Right ventricle myocardium superior (tissue), 1 donor: ENCODE measurements around the gene RFX8. TPM values are rescaled to one million over a fixed set of nuclear protein-coding genes. Genes with fewer than 3 reads are reported as not detected.
"Not testable (repeated sequence)": the region's sequence is repeated elsewhere in the genome, so short reads cannot be mapped to it uniquely, and the experiment has no call there.

Experiments
- ATAC-seq: fragments of 200-7000 bp; cut with Tn5 transposase; one replicate; pipeline ENCODE4 v1.9.1; 2020; ENCODE audit warnings: mild to moderate bottlenecking; ENCODE audit not compliant: poor library complexity
- DNase-seq: peaks from one replicate; pipeline ENCODE4 v3.0.0-alpha.2; 2020
- intact Hi-C: fragments of 100-400 bp; cut with DNase I; formaldehyde crosslinking; loops from one replicate; pipeline ENCODE4 v1.11.2; 2022
- long read RNA-seq: library from polyadenylated mRNA; unstranded; transcript quantifications from one replicate; pipeline ENCODE4 v2.0.0, GENCODE V29; 2021
- total RNA-seq: library from RNA; stranded (reverse); fragmentation: NEBNext Ultra II Directional; extraction: Animal tissue kit (Norgen Biotek cat#: 25700); gene quantifications from one replicate; pipeline ENCODE4 v1.2.1, GENCODE V29; 2021
- donor health status: DM: no; HTN: yes; CAD: no; lungs with severe emphysema.

The RFX8 gene
- total RNA-seq = not detected
- long read RNA-seq = 0 reads

- intact Hi-C loops = no loop called here
Measured at GRCh38 chr2:101474731-101475384, at the start of gene RFX8. RFX8 (minus strand) TSS chr2:101475112; CDS start chr2:101466848, 8,264 bp downstream.

DNA sequence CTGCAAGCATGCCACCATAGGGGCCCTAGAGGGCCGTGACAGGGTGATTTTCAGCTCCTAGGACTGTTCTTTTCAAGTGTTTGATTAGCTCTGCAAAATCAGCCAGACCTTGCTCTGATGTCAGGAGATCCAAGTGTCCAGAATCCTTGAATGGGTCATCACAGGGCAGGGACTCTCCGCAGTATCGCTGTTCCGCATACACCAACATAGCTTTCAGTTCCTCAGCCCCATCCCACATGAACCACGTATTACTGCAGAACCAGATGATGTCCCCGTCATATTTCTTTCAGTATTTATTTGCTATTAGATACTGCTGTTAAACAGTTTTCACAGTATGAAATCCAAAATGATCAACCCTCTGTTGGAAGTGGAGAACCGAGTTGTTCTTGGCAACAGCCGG, 46.6 kb upstream of the RFX8 start:
- intact Hi-C loops = loop anchor here (10.0 kb wide), 1 partner anchor 173 kb away; the partner anchor contains the start of gene MAP4K4
- no peak for ATAC-seq
- DNase-seq = no peak

More at GRCh38 chr2:101474731-101475384, at the start of gene RFX8:
- no peak for DNase-seq
- peak; percentile 44 for ATAC-seq

DNA sequence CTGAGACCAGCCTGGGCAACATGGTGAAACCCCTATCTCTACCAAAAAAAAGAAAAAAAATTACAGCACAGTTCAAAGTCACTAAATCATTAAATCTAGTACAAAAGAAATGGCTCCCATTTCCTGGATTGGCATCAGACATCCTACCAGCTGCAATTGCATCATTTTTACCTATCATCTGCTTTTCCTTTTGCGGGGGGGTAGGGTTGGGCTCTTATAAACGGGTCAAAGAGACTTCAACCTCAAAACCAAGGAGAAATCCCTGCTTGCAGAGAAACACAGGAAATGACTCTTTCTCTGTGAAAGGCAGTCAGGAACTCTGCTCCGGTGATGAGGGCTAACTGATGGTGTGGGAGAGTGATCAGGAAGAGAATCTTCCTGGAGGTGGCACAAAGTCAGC, 45.3 kb upstream of the RFX8 start:
- ATAC-seq (no peak), DNase-seq (no peak)
- intact Hi-C loops = loop anchor here (10.0 kb wide), 1 partner anchor 175 kb away; the partner anchor contains the start of gene MAP4K4

- intact Hi-C loops = loop anchor here (5.0 kb wide), 1 partner anchor 313 kb away; no protein-coding TSS in a partner anchor
- ATAC-seq = peak; percentile 91
Measured at GRCh38 chr2:101518578-101519492, 43.9 kb upstream of the RFX8 start.

DNA sequence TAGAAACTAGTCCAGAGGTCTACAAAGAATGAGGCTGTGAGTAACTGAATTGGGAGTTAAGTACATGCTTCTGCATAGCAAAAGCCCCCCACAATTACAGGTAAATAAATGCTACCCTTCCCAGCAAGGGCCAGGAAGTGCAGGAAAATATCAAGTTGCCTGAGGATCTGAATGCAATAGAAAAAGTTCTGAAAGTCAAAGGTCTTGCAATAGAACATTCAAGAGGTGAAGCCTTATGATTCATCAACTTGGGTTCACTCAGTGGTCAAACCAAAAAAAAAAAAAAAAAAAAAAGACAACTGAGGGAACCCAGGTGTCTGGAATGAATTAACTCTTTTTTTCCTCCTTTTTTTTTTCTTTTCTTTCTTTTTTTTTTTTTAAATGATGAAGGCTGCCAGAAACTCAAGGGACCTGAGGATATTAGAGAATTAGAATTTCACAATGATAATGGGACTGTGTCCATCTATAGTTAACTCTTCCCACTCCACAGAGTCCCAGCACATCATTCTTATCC, 42.9 kb upstream of the RFX8 start:
- intact Hi-C loops = loop anchor here (5.0 kb wide), 1 partner anchor 314 kb away; no protein-coding TSS in a partner anchor
- ATAC-seq = no peak

More at GRCh38 chr2:101518578-101519492, 43.9 kb upstream of the RFX8 start:
- peak; percentile 53 for DNase-seq

GRCh38 chr2:101516823-101517690, 42.1 kb upstream of the RFX8 start:
- no peak for DNase-seq
- ATAC-seq = no peak
- intact Hi-C loops = loop anchor here (5.0 kb wide), 1 partner anchor 315 kb away; no protein-coding TSS in a partner anchor

More for the DNA sequence above, 42.9 kb upstream of the RFX8 start:
- no peak for DNase-seq

DNA sequence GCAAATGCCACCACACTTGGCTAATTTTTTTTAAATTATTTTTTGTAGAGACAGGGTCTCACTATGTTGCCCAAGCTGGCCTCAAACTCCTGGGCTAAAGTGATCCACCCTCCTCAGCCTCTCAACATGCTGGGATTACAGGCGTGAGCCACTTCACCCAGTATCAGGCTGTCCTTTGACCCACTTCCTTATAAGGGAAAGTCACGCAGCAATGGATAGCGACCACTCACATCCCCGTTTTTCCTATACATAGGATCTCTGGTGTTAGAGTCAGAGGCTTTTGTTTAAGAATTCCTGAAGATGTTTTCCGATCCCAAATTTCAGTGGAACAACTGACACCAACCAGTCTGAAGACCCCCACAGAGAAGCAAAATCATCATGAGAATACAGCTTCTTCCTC, 41.4 kb upstream of the RFX8 start:
- intact Hi-C loops = loop anchor here (5.0 kb wide), 1 partner anchor 316 kb away; no protein-coding TSS in a partner anchor
- no peak for DNase-seq
- no peak for ATAC-seq

DNA sequence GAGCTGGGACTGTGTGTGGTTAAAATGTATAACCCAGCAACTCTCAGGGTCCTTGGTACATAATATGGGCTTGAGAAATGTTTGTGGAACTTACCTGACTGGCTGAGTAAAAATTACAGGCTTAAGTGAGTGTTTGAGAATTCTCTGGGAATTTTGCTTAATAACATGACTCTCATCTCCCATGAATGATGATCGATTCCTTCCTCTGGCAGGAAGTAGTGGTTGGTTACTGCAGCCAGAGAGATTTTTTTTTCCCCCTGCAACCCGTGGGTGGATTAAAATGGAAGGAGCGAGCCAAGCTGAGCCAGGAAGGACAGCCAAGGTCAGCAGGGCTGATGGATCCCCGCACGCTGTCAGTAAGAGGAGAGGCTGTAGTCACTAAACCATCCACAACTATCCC, 40.6 kb upstream of the RFX8 start:
- DNase-seq (no peak), ATAC-seq (peak; percentile 53)
- intact Hi-C loops = loop anchor here (5.0 kb wide), 1 partner anchor 317 kb away; no protein-coding TSS in a partner anchor

GRCh38 chr2:101512993-101513392, 38.1 kb upstream of the RFX8 start:
- intact Hi-C loops = no loop called here

GRCh38 chr2:101511381-101511780, 36.5 kb upstream of the RFX8 start:
- DNase-seq = no peak
- intact Hi-C loops = no loop called here
- ATAC-seq = no peak

More at GRCh38 chr2:101512993-101513392, 38.1 kb upstream of the RFX8 start:
- ATAC-seq (no peak), DNase-seq (no peak)

DNA sequence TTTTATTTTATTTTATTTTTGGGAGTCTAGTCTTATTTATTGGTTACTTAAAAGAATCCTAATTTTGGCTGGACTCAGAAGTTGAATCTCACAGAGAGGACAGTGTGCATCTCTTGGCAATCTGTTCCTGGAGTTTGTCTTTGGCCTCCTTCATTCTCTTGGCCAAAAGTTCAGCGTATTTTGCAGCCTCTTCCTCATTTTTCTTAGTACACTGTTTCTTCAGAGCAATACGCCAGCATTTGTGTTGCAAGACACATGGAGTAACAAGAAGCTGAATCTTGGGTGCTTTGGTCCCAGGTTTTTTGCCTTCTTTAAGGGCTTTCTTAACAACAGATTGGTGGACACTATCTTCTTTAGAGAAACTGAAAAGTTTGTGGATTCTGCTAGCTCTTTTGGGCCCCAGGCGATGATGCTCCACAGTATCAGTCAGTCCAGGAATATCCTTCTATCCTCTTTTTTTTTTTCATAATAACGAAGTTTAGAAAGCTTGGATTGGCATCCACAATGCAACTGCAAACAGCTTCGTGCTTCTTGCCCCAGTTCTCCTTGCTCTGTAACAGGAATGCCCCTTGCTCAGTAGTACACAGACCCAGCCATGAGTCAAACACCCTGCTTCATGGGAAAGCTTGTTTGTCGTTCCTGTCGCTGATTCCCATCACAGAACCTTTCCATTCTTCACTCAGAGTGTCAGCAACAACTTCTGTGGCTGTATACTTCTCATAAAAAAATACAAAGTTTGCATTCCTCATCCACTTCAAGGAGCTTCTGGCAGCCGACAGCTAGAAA, 34.8 kb upstream of the RFX8 start:
- ATAC-seq (peak; percentile 61), DNase-seq (no peak)
- intact Hi-C loops = no loop called here

GRCh38 chr2:101508636-101509035, 33.7 kb upstream of the RFX8 start:
- DNase-seq = no peak
- ATAC-seq = no peak
- intact Hi-C loops = no loop called here

- DNase-seq, intact Hi-C loops, ATAC-seq: not testable (repeated sequence)
Measured at GRCh38 chr2:101505276-101505675, 30.4 kb upstream of the RFX8 start.

DNA sequence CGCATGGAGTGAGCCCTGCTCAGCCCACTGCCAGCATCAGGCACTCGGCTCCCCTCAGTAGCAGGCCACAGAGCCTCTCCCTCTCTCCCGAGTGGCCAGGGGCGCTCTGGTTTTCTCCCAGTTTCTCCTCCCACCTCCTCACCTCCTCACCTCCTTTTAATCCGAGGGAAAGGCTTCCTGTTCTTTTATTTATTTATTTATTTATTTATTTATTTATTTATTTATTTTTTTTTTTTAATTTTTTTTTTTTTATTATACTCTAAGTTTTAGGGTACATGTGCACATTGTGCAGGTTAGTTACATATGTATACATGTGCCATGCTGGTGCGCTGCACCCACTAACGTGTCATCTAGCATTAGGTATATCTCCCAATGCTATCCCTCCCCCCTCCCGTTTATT, 29.8 kb upstream of the RFX8 start:
- ATAC-seq, intact Hi-C loops: not testable (repeated sequence)

DNA sequence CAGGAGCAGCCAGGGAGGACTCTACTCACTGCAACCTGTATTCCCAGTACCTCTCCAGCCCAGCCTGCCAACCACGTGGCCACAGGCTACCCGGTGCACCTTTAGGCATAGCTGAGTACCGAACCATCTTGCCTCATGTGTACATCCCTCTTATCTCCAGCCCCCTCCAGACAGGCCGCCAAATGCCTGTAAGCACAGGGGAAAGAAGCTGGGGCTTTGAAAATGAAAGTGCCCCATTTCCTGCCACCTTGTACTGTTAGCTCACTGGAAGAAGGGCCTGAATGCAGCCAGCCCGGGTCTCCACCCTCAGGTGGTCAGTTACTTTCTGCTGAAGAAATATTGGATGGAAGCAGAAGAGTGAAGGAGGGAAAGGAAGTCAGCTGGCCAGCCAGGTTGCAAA, 27.2 kb upstream of the RFX8 start:
- no peak for ATAC-seq

More for the DNA sequence above, 29.8 kb upstream of the RFX8 start:
- not testable (repeated sequence) for DNase-seq

GRCh38 chr2:101501443-101501842, 26.5 kb upstream of the RFX8 start:
- peak; percentile 39 for ATAC-seq
- DNase-seq = no peak
- intact Hi-C loops = no loop called here

More for the DNA sequence above, 27.2 kb upstream of the RFX8 start:
- intact Hi-C loops = no loop called here
- no peak for DNase-seq

DNA sequence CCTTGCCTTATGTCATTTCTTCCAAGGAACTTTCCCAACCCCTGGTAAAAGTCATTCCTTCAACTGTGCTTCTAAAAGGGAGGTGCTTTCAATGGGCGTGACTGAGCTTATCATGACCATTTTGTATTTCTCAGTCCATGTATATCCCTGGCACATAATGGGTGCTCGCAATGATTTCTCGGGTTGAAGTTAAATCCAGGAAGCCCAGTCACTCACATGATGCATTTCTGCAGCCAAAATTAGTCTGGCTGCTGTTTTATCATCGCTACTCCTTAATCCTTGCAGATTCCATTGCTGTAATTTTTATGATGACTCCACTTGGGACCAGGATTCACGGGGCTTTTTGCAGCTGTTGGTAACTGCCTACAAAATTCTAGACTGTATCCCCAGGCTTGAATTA, 25.9 kb upstream of the RFX8 start:
- DNase-seq (no peak), ATAC-seq (peak; percentile 69)
- intact Hi-C loops = no loop called here
